DND-41 (cell line): ENCODE measurements around the gene RASGEF1B.

Experiments
- EZH2 ChIP-seq: IDR thresholded peaks from 3 replicates; pipeline ENCODE4 v1.6.1; 2012; ENCODE audit warnings: borderline replicate concordance, low read depth, mild to moderate bottlenecking, moderate library complexity, low read length, inconsistent platforms; ENCODE audit not compliant: severe bottlenecking
- TF ChIP-seq, protein P1 (sequence below): IDR thresholded peaks from 2 replicates; pipeline ENCODE4 v1.5.1; 2012; ENCODE audit warnings: borderline replicate concordance, low read length, moderate library complexity, mild to moderate bottlenecking; ENCODE audit not compliant: poor library complexity, severe bottlenecking; ENCODE audit errors: extremely low read depth

- TF ChIP-seq, protein P1, sequence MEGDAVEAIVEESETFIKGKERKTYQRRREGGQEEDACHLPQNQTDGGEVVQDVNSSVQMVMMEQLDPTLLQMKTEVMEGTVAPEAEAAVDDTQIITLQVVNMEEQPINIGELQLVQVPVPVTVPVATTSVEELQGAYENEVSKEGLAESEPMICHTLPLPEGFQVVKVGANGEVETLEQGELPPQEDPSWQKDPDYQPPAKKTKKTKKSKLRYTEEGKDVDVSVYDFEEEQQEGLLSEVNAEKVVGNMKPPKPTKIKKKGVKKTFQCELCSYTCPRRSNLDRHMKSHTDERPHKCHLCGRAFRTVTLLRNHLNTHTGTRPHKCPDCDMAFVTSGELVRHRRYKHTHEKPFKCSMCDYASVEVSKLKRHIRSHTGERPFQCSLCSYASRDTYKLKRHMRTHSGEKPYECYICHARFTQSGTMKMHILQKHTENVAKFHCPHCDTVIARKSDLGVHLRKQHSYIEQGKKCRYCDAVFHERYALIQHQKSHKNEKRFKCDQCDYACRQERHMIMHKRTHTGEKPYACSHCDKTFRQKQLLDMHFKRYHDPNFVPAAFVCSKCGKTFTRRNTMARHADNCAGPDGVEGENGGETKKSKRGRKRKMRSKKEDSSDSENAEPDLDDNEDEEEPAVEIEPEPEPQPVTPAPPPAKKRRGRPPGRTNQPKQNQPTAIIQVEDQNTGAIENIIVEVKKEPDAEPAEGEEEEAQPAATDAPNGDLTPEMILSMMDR: no peak
- TF ChIP-seq EZH2: no peak
These were observed 14.4 kb downstream of the RASGEF1B start for GRCh38 chr4:81457345-81457744.
